ENCODE results near the gene NES.

Gene NES

DNA sequence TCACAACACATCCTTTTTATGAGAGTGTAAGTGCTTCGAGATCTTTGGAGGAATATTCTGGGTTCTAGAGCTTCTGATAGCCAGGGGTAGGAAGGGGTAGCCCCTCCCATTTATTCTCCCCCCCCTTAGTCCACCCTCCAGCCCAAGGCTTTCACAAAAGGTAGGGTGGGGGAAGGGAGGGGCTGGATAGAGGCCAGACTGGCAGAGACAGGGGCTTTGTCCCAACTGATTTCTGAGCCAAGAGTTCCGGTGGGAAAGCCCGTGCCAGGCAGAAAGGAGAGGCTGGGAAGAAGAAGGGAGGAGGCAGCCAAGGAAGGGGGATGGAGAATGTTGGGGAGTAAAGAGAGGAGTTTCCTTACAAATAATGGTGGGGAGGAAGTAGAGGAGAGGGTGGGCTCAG is 32.2 kb downstream of the NES start (continued):
- TF ChIP-seq, protein P1, sequence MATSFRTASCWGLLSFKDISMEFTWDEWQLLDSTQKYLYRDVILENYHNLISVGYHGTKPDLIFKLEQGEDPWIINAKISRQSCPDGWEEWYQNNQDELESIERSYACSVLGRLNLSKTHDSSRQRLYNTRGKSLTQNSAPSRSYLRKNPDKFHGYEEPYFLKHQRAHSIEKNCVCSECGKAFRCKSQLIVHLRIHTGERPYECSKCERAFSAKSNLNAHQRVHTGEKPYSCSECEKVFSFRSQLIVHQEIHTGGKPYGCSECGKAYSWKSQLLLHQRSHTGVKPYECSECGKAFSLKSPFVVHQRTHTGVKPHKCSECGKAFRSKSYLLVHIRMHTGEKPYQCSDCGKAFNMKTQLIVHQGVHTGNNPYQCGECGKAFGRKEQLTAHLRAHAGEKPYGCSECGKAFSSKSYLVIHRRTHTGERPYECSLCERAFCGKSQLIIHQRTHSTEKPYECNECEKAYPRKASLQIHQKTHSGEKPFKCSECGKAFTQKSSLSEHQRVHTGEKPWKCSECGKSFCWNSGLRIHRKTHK (tag by site-specific recombination; IDR thresholded peaks at IDR 0.05), result no peak
- TF ChIP-seq ZFHX2 (tag by site-specific recombination; conservative IDR thresholded peaks at IDR 0.05) (no peak), ZNF23 (tag by site-specific recombination; IDR thresholded peaks at IDR 0.05; ENCODE audit: borderline replicate concordance) (no peak), ZNF169 (tag by site-specific recombination; IDR thresholded peaks at IDR 0.05) (no peak), EGR2 (tag by site-specific recombination; IDR thresholded peaks at IDR 0.05; ENCODE audit: low read depth) (no peak), ZNF239 (tag by site-specific recombination; IDR thresholded peaks at IDR 0.05) (no peak), YY2 (tag by site-specific recombination; IDR thresholded peaks at IDR 0.05) (no peak), ZNF664 (tag by site-specific recombination; IDR thresholded peaks at IDR 0.05) (no peak), ZNF654 (tag by site-specific recombination; IDR thresholded peaks at IDR 0.05; ENCODE audit: low read depth) (no peak), ZNF48 (tag by site-specific recombination; IDR thresholded peaks at IDR 0.05) (no peak)
- TF ChIP-seq, protein P2, sequence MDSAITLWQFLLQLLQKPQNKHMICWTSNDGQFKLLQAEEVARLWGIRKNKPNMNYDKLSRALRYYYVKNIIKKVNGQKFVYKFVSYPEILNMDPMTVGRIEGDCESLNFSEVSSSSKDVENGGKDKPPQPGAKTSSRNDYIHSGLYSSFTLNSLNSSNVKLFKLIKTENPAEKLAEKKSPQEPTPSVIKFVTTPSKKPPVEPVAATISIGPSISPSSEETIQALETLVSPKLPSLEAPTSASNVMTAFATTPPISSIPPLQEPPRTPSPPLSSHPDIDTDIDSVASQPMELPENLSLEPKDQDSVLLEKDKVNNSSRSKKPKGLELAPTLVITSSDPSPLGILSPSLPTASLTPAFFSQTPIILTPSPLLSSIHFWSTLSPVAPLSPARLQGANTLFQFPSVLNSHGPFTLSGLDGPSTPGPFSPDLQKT (IDR thresholded peaks at IDR 0.05; ENCODE audit: borderline replicate concordance, low read depth, low read length), result no peak

DNA sequence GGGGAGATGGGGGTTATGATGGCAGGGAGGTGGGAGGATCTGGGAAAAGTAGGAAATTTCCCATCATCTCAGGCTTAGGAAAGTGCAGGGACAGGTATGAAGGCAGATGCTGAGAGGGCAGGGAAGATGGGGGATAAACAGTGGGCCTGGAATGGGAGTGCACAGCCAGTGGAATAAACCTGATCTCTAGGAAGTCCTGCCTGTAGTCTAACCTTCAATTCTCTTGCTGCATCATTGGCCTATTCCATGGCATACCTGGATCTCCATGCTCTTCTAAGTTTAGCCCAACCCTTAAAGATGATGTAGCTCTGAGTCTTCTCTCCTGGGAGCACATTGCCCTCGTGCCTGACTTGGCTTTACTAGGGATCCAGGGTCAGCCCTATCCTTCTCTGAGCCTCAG is 32.6 kb downstream of the NES start:
- no peaks in the 10 kb centered on the region for H3K36me3 ChIP-seq (ENCODE audit: control insufficient read depth in 2 of 2, insufficient read depth in 1 of 2, low read length in 2 of 2)
- no peaks in the 10 kb centered on the region for H3K9me3 ChIP-seq (ENCODE audit: control insufficient read depth, insufficient read depth, low read depth, low read length)
- H3K27ac ChIP-seq (ENCODE audit: extremely low read depth, low read depth, low read length), result no peak overlapping the region
- POLR2A ChIA-PET, result no interaction called here
- no peaks in the 10 kb centered on the region for H3K4me1 ChIP-seq (ENCODE audit: control insufficient read depth, insufficient read depth, low read length)
- no peak for TF ChIP-seq ZNF341 (tag by site-specific recombination; IDR thresholded peaks at IDR 0.05; ENCODE audit: low read depth)
- TF ChIP-seq TRIM28 (IDR thresholded peaks at IDR 0.05; ENCODE audit: borderline replicate concordance, low read length), result no peak
- TF ChIP-seq, protein P3, sequence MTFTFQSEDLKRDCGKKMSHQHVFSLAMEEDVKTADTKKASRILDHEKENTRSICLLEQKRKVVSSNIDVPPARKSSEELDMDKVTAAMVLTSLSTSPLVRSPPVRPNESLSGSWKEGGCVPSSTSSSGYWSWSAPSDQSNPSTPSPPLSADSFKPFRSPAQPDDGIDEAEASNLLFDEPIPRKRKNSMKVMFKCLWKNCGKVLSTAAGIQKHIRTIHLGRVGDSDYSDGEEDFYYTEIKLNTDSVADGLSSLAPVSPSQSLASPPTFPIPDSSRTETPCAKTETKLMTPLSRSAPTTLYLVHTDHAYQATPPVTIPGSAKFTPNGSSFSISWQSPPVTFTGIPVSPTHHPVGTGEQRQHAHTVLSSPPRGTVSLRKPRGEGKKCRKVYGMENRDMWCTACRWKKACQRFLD (tag by site-specific recombination; IDR thresholded peaks at IDR 0.05), result no peak
- TF ChIP-seq, protein P4, sequence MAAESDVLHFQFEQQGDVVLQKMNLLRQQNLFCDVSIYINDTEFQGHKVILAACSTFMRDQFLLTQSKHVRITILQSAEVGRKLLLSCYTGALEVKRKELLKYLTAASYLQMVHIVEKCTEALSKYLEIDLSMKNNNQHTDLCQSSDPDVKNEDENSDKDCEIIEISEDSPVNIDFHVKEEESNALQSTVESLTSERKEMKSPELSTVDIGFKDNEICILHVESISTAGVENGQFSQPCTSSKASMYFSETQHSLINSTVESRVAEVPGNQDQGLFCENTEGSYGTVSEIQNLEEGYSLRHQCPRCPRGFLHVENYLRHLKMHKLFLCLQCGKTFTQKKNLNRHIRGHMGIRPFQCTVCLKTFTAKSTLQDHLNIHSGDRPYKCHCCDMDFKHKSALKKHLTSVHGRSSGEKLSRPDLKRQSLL (tag by site-specific recombination; IDR thresholded peaks at IDR 0.05), result no peak
- no peak for TF ChIP-seq BCL11A (tag by site-specific recombination; IDR thresholded peaks at IDR 0.05; ENCODE audit: low read depth)
- no peak for TF ChIP-seq YY1 (tag by site-specific recombination; IDR thresholded peaks at IDR 0.05)
- TF ChIP-seq ZNF292 (tag by site-specific recombination; IDR thresholded peaks at IDR 0.05; ENCODE audit: borderline replicate concordance, low read depth), result no peak
- no peak for TF ChIP-seq ZNF202 (tag by site-specific recombination; IDR thresholded peaks at IDR 0.05; ENCODE audit: borderline replicate concordance)
- TF ChIP-seq ZNF768 (tag by site-specific recombination; IDR thresholded peaks at IDR 0.05), result no peak
- TF ChIP-seq, protein P5, sequence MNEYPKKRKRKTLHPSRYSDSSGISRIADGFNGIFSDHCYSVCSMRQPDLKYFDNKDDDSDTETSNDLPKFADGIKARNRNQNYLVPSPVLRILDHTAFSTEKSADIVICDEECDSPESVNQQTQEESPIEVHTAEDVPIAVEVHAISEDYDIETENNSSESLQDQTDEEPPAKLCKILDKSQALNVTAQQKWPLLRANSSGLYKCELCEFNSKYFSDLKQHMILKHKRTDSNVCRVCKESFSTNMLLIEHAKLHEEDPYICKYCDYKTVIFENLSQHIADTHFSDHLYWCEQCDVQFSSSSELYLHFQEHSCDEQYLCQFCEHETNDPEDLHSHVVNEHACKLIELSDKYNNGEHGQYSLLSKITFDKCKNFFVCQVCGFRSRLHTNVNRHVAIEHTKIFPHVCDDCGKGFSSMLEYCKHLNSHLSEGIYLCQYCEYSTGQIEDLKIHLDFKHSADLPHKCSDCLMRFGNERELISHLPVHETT (tag by site-specific recombination; IDR thresholded peaks at IDR 0.05), result no peak
- no peak for TF ChIP-seq ZNF221 (tag by site-specific recombination; IDR thresholded peaks at IDR 0.05; ENCODE audit: borderline replicate concordance)
- TF ChIP-seq ZNF239 (tag by site-specific recombination; IDR thresholded peaks at IDR 0.05), result no peak
- no peak for TF ChIP-seq ZNF426 (tag by site-specific recombination; IDR thresholded peaks at IDR 0.05)
- TF ChIP-seq KLF10 (tag by site-specific recombination; IDR thresholded peaks at IDR 0.05), result no peak
- no peak for TF ChIP-seq GLI2 (tag by site-specific recombination; IDR thresholded peaks at IDR 0.05; ENCODE audit: borderline replicate concordance, low read depth)
- no peak for TF ChIP-seq ZNF311 (tag by site-specific recombination; IDR thresholded peaks at IDR 0.05; ENCODE audit: borderline replicate concordance)
- TF ChIP-seq ZNF549 (tag by site-specific recombination; IDR thresholded peaks at IDR 0.05), result no peak
- no peak for TF ChIP-seq ZSCAN23 (tag by site-specific recombination; IDR thresholded peaks at IDR 0.05)
- TF ChIP-seq SP7 (tag by site-specific recombination; IDR thresholded peaks at IDR 0.05), result no peak
- no peak for TF ChIP-seq MEIS1 (CRISPR knock-in tag; IDR thresholded peaks at IDR 0.05; ENCODE audit: borderline replicate concordance)
- H3K4me3 ChIP-seq (ENCODE audit: low read depth, low read length), result no peak overlapping the region
- CTCF ChIA-PET, result interaction anchor here (0.8 to 3.3 kb wide), 5 partner anchors 14 to 62 kb away, joined by 4 to 34 read pairs (median 6); no protein-coding TSS in a partner anchor

Data from HEK293 (cell line).